HepG2 (cell line): ENCODE measurements around the gene CNPPD1. TPM values are rescaled to one million over a fixed set of nuclear protein-coding genes. Genes with fewer than 3 reads are reported as not detected.

Experiments
- ASH2L ChIP-seq: fragments of 300-600, 200-600 bp; sonication (generic); IDR thresholded peaks from 2 replicates; pipeline ENCODE4 v1.7.0; 2017; ENCODE audit warnings: low read depth, mild to moderate bottlenecking, moderate library complexity, mixed read lengths, low read length; ENCODE audit not compliant: insufficient read length
- FOXO1 ChIP-seq: sonication (generic); formaldehyde crosslinking; IDR thresholded peaks from 2 replicates; pipeline ENCODE4 v1.4.0; 2020; ENCODE audit warnings: missing genetic modification reagents
- HES4 ChIP-seq: sonication (generic); formaldehyde crosslinking; IDR thresholded peaks from 2 replicates; pipeline ENCODE4 v1.9.0; 2021; ENCODE audit warnings: mild to moderate bottlenecking, missing genetic modification reagents, borderline replicate concordance
- KAT2B ChIP-seq: fragments of 150-350 bp; IDR thresholded peaks from 2 replicates; pipeline ENCODE4 v1.6.1; 2014; ENCODE audit warnings: low read depth, low read length, borderline replicate concordance
- MXI1 ChIP-seq: IDR thresholded peaks from 3 replicates; pipeline ENCODE4 v1.6.1; 2012; ENCODE audit warnings: low read depth, low read length, inconsistent platforms, borderline replicate concordance
- NFE2L2 ChIP-seq: fragments of 150-350 bp; IDR thresholded peaks from 2 replicates; pipeline ENCODE4 v1.6.1; 2014; ENCODE audit warnings: low read length
- NR3C1 ChIP-seq: sonication (generic); formaldehyde crosslinking; IDR thresholded peaks from 2 replicates; pipeline ENCODE4 v1.4.0; 2020; ENCODE audit warnings: missing genetic modification reagents
- PHF20 ChIP-seq: sonication (generic); formaldehyde crosslinking; IDR thresholded peaks from 2 replicates; pipeline ENCODE4 v1.5.0; 2020; ENCODE audit warnings: mild to moderate bottlenecking, missing genetic modification reagents
- PHF8 ChIP-seq: sonication (generic); formaldehyde crosslinking; IDR thresholded peaks from 2 replicates; pipeline ENCODE4 v1.5.0; 2020; ENCODE audit warnings: missing genetic modification reagents
- RARA ChIP-seq: IDR thresholded peaks from 2 replicates; pipeline ENCODE4 v1.6.1; 2016; ENCODE audit warnings: missing genetic modification reagents, missing compliant biosample characterization
- RXRA ChIP-seq: sonication (generic); formaldehyde crosslinking; IDR thresholded peaks from 2 replicates; pipeline ENCODE4 v1.5.1; 2020; ENCODE audit warnings: missing genetic modification reagents
- ZBTB7B ChIP-seq: sonication (generic); formaldehyde crosslinking; IDR thresholded peaks from 2 replicates; pipeline ENCODE4 v1.4.0; 2020; ENCODE audit warnings: missing genetic modification reagents
- ZNF124 ChIP-seq: sonication (generic); formaldehyde crosslinking; IDR thresholded peaks from 2 replicates; pipeline ENCODE4 v1.4.0; 2020; ENCODE audit warnings: missing genetic modification reagents
- ZNF329 ChIP-seq: sonication (generic); formaldehyde crosslinking; IDR thresholded peaks from 2 replicates; pipeline ENCODE4 v1.9.0; 2021; ENCODE audit warnings: low read depth, mild to moderate bottlenecking, missing genetic modification reagents
- ZNF564 ChIP-seq: sonication (generic); formaldehyde crosslinking; IDR thresholded peaks from 2 replicates; pipeline ENCODE4 v1.8.1; 2023; ENCODE audit warnings: mild to moderate bottlenecking, missing genetic modification reagents
- ZNF589 ChIP-seq: sonication (generic); formaldehyde crosslinking; conservative IDR thresholded peaks from 2 replicates; pipeline ENCODE4 v1.8.0; 2022; ENCODE audit warnings: mild to moderate bottlenecking, moderate library complexity, missing genetic modification reagents
- ZNF670 ChIP-seq: sonication (generic); formaldehyde crosslinking; IDR thresholded peaks from 2 replicates; pipeline ENCODE4 v1.8.0; 2022; ENCODE audit warnings: mild to moderate bottlenecking, missing genetic modification reagents, borderline replicate concordance
- ZNF713 ChIP-seq: sonication (generic); formaldehyde crosslinking; IDR thresholded peaks from 2 replicates; pipeline ENCODE4 v1.4.0; 2020; ENCODE audit warnings: mild to moderate bottlenecking, missing genetic modification reagents
- ZNF790 ChIP-seq: sonication (generic); formaldehyde crosslinking; IDR thresholded peaks from 2 replicates; pipeline ENCODE4 v1.8.0; 2022; ENCODE audit warnings: missing genetic modification reagents, mild to moderate bottlenecking, borderline replicate concordance
- ZZZ3 ChIP-seq: sonication (generic); formaldehyde crosslinking; IDR thresholded peaks from 2 replicates; pipeline ENCODE4 v1.4.0; 2020; ENCODE audit warnings: missing genetic modification reagents, mild to moderate bottlenecking, borderline replicate concordance
- polyA plus RNA-seq, 8 experiments: library from polyadenylated mRNA; depleted of rRNA in 3 of 8; stranded (reverse) in 7 of 8; unstranded in 1 of 8; fragments of >200 nt; fragmentation: Illumina TruSeq in 4 of 8; extraction: Trizol in 4 of 8; gene quantifications; 2 replicates each; pipeline versions ENCODE4 v1.2.1 to v1.2.3, GENCODE V29; 2011 to 2016; ENCODE audit warnings: low read depth in 4 of 8, missing spikeins in 1 of 8, mixed read lengths in 1 of 8; ENCODE audit not compliant: insufficient read depth in 1 of 8
- total RNA-seq, 5 experiments: library from RNA; depleted of rRNA; stranded (reverse); fragments of >200 nt; fragmentation: Illumina TruSeq; extraction: Trizol; gene quantifications; 2 replicates each; pipeline ENCODE4 v1.2.3, GENCODE V29; 2016; ENCODE audit warnings: low read depth in 1 of 5
- TF ChIP-seq, protein P1 (sequence below): conservative IDR thresholded peaks from 2 replicates; pipeline ENCODE4 v1.6.1; 2018; ENCODE audit warnings: missing genetic modification reagents
- TF ChIP-seq, protein P2 (sequence below): IDR thresholded peaks from 2 replicates; pipeline ENCODE4 v1.6.1; 2016; ENCODE audit warnings: low read depth
- TF ChIP-seq, protein P3 (sequence below): sonication (generic); formaldehyde crosslinking; IDR thresholded peaks from 2 replicates; pipeline ENCODE4 v1.4.0; 2020; ENCODE audit warnings: missing genetic modification reagents

CNPPD1 gene
- total and polyA plus RNA-seq, 2 of the 13 experiments (the other 11 are each of a cell fraction or from before 2014, with no cell fraction given) = 35.5 to 49.4 TPM

DNA sequence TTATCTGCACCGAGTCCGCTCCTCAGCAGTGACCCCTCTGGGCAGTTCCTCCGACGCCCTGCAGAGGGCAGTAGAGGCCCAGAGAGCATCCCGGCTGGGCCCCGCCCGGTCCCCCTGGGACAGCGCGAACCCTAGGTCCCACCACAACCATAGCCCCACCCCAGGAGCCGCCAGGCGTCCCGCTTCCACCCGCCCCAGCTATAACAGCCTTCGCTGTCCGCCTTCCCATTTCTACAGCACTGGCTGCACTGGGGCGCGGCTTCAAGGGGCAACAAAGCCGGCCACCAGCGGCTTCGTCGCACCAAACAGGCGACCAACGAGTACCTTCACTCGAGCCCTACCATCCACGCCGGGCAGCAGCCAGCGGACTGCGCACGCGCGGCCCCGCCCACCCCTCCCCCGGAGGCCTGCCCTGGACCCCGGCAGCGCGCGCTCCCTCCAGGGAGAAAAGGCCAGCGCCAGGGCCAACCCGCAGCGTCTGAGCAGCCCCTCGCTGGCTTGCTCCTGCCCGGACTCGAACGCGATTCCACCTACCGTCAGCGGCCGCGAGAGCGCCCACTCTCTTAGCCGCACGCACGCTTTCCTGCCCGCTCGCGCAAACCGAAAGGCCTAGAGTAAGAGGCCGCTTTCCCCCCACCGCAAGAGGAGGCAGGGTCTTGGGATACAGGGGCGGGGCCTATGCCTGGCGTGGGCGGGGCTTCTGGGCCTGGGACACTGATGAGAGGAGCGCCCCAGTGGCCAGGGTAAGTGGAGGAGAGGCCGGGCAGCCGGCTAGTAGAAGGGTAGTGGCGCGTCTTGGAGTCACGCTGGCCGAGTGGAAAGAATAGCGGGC lies 16.3 kb downstream of the CNPPD1 start, which contains the start of gene NHEJ1 (continued):
- TF ChIP-seq, protein P1, sequence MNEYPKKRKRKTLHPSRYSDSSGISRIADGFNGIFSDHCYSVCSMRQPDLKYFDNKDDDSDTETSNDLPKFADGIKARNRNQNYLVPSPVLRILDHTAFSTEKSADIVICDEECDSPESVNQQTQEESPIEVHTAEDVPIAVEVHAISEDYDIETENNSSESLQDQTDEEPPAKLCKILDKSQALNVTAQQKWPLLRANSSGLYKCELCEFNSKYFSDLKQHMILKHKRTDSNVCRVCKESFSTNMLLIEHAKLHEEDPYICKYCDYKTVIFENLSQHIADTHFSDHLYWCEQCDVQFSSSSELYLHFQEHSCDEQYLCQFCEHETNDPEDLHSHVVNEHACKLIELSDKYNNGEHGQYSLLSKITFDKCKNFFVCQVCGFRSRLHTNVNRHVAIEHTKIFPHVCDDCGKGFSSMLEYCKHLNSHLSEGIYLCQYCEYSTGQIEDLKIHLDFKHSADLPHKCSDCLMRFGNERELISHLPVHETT = peak; percentile 60; the same call in 1 of the 2 replicates
- TF ChIP-seq ZNF670 (CRISPR knock-in tag) (peak; percentile 88; the same call in 1 of the 2 replicates), MXI1 (peak; percentile 60; the same call in 1 of the 3 replicates), ZNF329 (CRISPR knock-in tag) (no peak), RARA (CRISPR knock-in tag) (peak; percentile 4; the same call in 1 of the 2 replicates), ZBTB7B (CRISPR knock-in tag) (0 out of 2 replicates have a peak, but pooled peaks have one; percentile 85), ZZZ3 (no peak; the same call in 1 of the 2 replicates), NFE2L2 (no peak), ZNF790 (CRISPR knock-in tag) (no peak), ZNF124 (peak; percentile 64), ZNF589 (peak; percentile 87; the same call in 1 of the 2 replicates), RXRA (CRISPR knock-in tag) (peak; percentile 76), ZNF564 (CRISPR knock-in tag) (no peak), ASH2L (peak; percentile 92), PHF8 (CRISPR knock-in tag) (peak; percentile 100), PHF20 (CRISPR knock-in tag) (peak; percentile 89), FOXO1 (CRISPR knock-in tag) (no peak), ZNF713 (peak; percentile 98; the same call in 1 of the 2 replicates), KAT2B (no peak), NR3C1 (CRISPR knock-in tag) (no peak), HES4 (peak; percentile 93)
- TF ChIP-seq, protein P2, sequence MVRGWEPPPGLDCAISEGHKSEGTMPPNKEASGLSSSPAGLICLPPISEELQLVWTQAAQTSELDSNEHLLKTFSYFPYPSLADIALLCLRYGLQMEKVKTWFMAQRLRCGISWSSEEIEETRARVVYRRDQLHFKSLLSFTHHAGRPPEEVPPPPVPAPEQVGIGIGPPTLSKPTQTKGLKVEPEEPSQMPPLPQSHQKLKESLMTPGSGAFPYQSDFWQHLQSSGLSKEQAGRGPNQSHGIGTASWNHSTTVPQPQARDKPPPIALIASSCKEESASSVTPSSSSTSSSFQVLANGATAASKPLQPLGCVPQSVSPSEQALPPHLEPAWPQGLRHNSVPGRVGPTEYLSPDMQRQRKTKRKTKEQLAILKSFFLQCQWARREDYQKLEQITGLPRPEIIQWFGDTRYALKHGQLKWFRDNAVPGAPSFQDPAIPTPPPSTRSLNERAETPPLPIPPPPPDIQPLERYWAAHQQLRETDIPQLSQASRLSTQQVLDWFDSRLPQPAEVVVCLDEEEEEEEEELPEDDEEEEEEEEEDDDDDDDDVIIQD (CRISPR knock-in tag) = 0 out of 2 replicates have a peak, but pooled peaks have one; percentile 9
- TF ChIP-seq, protein P3, sequence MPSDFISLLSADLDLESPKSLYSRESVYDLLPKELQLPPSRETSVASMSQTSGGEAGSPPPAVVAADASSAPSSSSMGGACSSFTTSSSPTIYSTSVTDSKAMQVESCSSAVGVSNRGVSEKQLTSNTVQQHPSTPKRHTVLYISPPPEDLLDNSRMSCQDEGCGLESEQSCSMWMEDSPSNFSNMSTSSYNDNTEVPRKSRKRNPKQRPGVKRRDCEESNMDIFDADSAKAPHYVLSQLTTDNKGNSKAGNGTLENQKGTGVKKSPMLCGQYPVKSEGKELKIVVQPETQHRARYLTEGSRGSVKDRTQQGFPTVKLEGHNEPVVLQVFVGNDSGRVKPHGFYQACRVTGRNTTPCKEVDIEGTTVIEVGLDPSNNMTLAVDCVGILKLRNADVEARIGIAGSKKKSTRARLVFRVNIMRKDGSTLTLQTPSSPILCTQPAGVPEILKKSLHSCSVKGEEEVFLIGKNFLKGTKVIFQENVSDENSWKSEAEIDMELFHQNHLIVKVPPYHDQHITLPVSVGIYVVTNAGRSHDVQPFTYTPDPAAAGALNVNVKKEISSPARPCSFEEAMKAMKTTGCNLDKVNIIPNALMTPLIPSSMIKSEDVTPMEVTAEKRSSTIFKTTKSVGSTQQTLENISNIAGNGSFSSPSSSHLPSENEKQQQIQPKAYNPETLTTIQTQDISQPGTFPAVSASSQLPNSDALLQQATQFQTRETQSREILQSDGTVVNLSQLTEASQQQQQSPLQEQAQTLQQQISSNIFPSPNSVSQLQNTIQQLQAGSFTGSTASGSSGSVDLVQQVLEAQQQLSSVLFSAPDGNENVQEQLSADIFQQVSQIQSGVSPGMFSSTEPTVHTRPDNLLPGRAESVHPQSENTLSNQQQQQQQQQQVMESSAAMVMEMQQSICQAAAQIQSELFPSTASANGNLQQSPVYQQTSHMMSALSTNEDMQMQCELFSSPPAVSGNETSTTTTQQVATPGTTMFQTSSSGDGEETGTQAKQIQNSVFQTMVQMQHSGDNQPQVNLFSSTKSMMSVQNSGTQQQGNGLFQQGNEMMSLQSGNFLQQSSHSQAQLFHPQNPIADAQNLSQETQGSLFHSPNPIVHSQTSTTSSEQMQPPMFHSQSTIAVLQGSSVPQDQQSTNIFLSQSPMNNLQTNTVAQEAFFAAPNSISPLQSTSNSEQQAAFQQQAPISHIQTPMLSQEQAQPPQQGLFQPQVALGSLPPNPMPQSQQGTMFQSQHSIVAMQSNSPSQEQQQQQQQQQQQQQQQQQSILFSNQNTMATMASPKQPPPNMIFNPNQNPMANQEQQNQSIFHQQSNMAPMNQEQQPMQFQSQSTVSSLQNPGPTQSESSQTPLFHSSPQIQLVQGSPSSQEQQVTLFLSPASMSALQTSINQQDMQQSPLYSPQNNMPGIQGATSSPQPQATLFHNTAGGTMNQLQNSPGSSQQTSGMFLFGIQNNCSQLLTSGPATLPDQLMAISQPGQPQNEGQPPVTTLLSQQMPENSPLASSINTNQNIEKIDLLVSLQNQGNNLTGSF (CRISPR knock-in tag) = peak; percentile 94
